Endothelial cell of umbilical vein (primary cell): ENCODE results near the gene CNTN5. TPM values are rescaled to one million over a fixed set of nuclear protein-coding genes. Genes with fewer than 3 reads are reported as not detected.
A peak's percentile ranks its signal among the peaks of the same experiment; 100 is the strongest.

Experiments
- BruUV-seq: library from RNA; stranded (reverse); fragments of 400-500 nt; replicated peaks from 2 replicates; lab custom pipeline; 2021; lab: Mats Ljungman, UMichigan
- CTCF ChIA-PET: fragments of 300-600, 350-600 bp; sonication (Branson Sonifier 250); formaldehyde crosslinking; loops from one replicate; lab custom pipeline; 2021; ENCODE audit warnings: antibody characterized with exemption, inconsistent platforms; lab: Charles Lee
- POLR2A ChIA-PET: fragments of 300-600, 350-600 bp; sonication (Branson Sonifier 250); formaldehyde crosslinking; loops from one replicate; lab custom pipeline; 2021; ENCODE audit warnings: antibody characterized with exemption, inconsistent platforms; lab: Charles Lee
- DNase-seq: peaks from one replicate; pipeline ENCODE4 v3.0.0-alpha.2; 2011; ENCODE audit warnings: low read depth, low spot score
- FAIRE-seq: peaks from 2 replicates; lab custom pipeline; 2011; peaks lifted over from hg19 to GRCh38; lab: Jason Lieb, UNC
- H2AFZ ChIP-seq: 2 replicates; pipeline ENCODE4 v1.6.0; 2012; ENCODE audit warnings: low read depth, low read length, control low read depth, inconsistent platforms
- H3K27ac ChIP-seq: 2 replicates; pipeline ENCODE4 v1.5.1; 2011; ENCODE audit warnings: low read depth, mild to moderate bottlenecking, control low read depth, low read length, moderate library complexity; ENCODE audit not compliant: insufficient read depth
- H3K27me3 ChIP-seq, 2 experiments: 2 replicates each; pipeline versions ENCODE4 v1.6.0 to v1.6.1; 2011; ENCODE audit warnings: low read length in 2 of 2, mixed read lengths in 1 of 2; ENCODE audit not compliant: control insufficient read depth in 2 of 2, insufficient read depth in 2 of 2
- H3K36me3 ChIP-seq, 2 experiments: 2 replicates in 1 of 2; 3 replicates in 1 of 2; pipeline ENCODE4 v1.5.1; 2011; ENCODE audit warnings: low read length in 2 of 2, mild to moderate bottlenecking in 1 of 2, moderate library complexity in 1 of 2; ENCODE audit not compliant: control insufficient read depth in 2 of 2, insufficient read depth in 2 of 2; ENCODE audit errors: extremely low read depth in 1 of 2
- H3K4me1 ChIP-seq: 3 replicates; pipeline ENCODE4 v1.5.1; 2011; ENCODE audit warnings: mild to moderate bottlenecking, low read length; ENCODE audit not compliant: control insufficient read depth, insufficient read depth; ENCODE audit errors: extremely low read depth
- H3K4me2 ChIP-seq: 2 replicates; pipeline ENCODE4 v1.6.1; 2011; ENCODE audit warnings: low read length, control low read depth, mixed read lengths; ENCODE audit not compliant: insufficient read depth
- H3K4me3 ChIP-seq, 3 experiments: fragments of 200-600 bp in 1 of 3; sonication (generic), shearing (Covaris generic) in 1 of 3; replicated peaks in 1 of 3; 2 replicates each; pipeline ENCODE4 v1.5.1; 2011 to 2016; ENCODE audit warnings: control low read depth in 3 of 3, low read length in 3 of 3, mild to moderate bottlenecking in 2 of 3, inconsistent platforms in 1 of 3, low read depth in 1 of 3, moderate library complexity in 1 of 3; ENCODE audit not compliant: insufficient read depth in 1 of 3
- H3K79me2 ChIP-seq: 2 replicates; pipeline ENCODE4 v1.6.0; 2012; ENCODE audit warnings: low read length, inconsistent platforms; ENCODE audit not compliant: control insufficient read depth, insufficient read depth
- H3K9ac ChIP-seq: replicated peaks from 2 replicates; pipeline ENCODE3; 2011; ENCODE audit warnings: low read length, control low read depth; ENCODE audit not compliant: insufficient read depth; ENCODE audit errors: extremely low read depth
- H3K9me1 ChIP-seq: replicated peaks from 3 replicates; pipeline ENCODE4 v1.6.0; 2011; ENCODE audit warnings: mild to moderate bottlenecking, low read length; ENCODE audit not compliant: control insufficient read depth, insufficient read depth; ENCODE audit errors: extremely low read depth
- H3K9me3 ChIP-seq: replicated peaks from 2 replicates; pipeline ENCODE4 v1.5.1; 2012; ENCODE audit warnings: low read length, inconsistent platforms; ENCODE audit not compliant: control insufficient read depth, insufficient read depth
- H4K20me1 ChIP-seq: replicated peaks from 2 replicates; pipeline ENCODE3; 2011; ENCODE audit warnings: mild to moderate bottlenecking, low read length; ENCODE audit not compliant: control insufficient read depth, insufficient read depth; ENCODE audit errors: extremely low read depth
- CTCF ChIP-seq, 2 donors: IDR thresholded peaks; 1 replicate in 1 of 2; 2 replicates in 1 of 2; pipeline ENCODE4 v1.5.1; 2011; ENCODE audit warnings: low read length in 2 of 2, mild to moderate bottlenecking in 2 of 2, moderate library complexity in 2 of 2, control low read depth in 1 of 2, inconsistent platforms in 1 of 2, low read depth in 1 of 2; ENCODE audit not compliant: insufficient read depth in 1 of 2; ENCODE audit errors: extremely low read depth in 1 of 2
- EZH2 ChIP-seq: IDR thresholded peaks from 2 replicates; pipeline ENCODE4 v1.6.1; 2012; ENCODE audit warnings: borderline replicate concordance, low read depth, mild to moderate bottlenecking, moderate library complexity, low read length, inconsistent platforms; ENCODE audit not compliant: severe bottlenecking
- FOS ChIP-seq: IDR thresholded peaks from 2 replicates; pipeline ENCODE4 v1.6.1; 2011; ENCODE audit warnings: mild to moderate bottlenecking, low read length, moderate library complexity, borderline replicate concordance; ENCODE audit not compliant: insufficient read depth
- GATA2 ChIP-seq: IDR thresholded peaks from 2 replicates; pipeline ENCODE4 v1.7.0; 2011; ENCODE audit warnings: low read depth, mild to moderate bottlenecking, moderate library complexity, mixed read lengths, low read length; ENCODE audit not compliant: insufficient read length, insufficient read depth
- JUN ChIP-seq: IDR thresholded peaks from 2 replicates; pipeline ENCODE4 v1.6.1; 2011; ENCODE audit warnings: borderline replicate concordance, low read depth; ENCODE audit not compliant: insufficient read length, insufficient read depth
- MAX ChIP-seq: IDR thresholded peaks from 2 replicates; pipeline ENCODE4 v1.6.1; 2011; ENCODE audit not compliant: insufficient read depth, insufficient read length
- MYC ChIP-seq: IDR thresholded peaks from one replicate; pipeline ENCODE4 v1.6.1; 2011; ENCODE audit warnings: mild to moderate bottlenecking, low read depth, low read length
- POLR2AphosphoS5 ChIP-seq: IDR thresholded peaks from 2 replicates; pipeline ENCODE4 v1.6.1; 2012; ENCODE audit warnings: low read depth, mild to moderate bottlenecking, control low read depth, low read length, moderate library complexity; ENCODE audit not compliant: insufficient read depth
- dilution Hi-C: fragments of 300-500 bp; cut with MboI; formaldehyde crosslinking; loops from one replicate; pipeline ENCODE4 v1.15.0; 2019; ENCODE audit warnings: low sequenced_read_pairs; ENCODE audit not compliant: extremely low pct_ligation_motif_present
- intact Hi-C: fragments of 100-400 bp; cut with micrococcal nuclease; formaldehyde crosslinking; loops from one replicate; pipeline ENCODE4 v1.10.0; 2022
- polyA plus RNA-seq, 4 experiments: library from polyadenylated mRNA; depleted of rRNA in 3 of 4; stranded (reverse) in 3 of 4; unstranded in 1 of 4; fragments of >200 nt; gene quantifications; 2 replicates each; pipeline versions ENCODE4 v1.2.1 to v1.2.3, GENCODE V29; 2011 to 2012; ENCODE audit warnings: missing spikeins in 1 of 4
- total RNA-seq: library from RNA; stranded (reverse); gene quantifications from 2 replicates; pipeline ENCODE4 v1.2.3, GENCODE V29; 2021

Gene CNTN5
- total and polyA plus RNA-seq, 2 donors (not counting 3 experiments of a cell fraction or from before 2014, with no cell fraction given) = not detected

- Histone ChIP-seq H3K9me1 (no peaks in the 10 kb centered on the region), H3K27ac (no peak overlapping the region), H3K79me2 (no peaks in the 10 kb centered on the region), H3K9ac (no peak overlapping the region), H3K4me3 (no peak overlapping the region), H3K9me3 (peaks cover 6% of the 10 kb centered on the region), H3K4me2 (no peak overlapping the region), H3K27me3 (no peaks in the 10 kb centered on the region), H2AFZ (no peak overlapping the region), H4K20me1 (no peaks in the 10 kb centered on the region), H3K36me3 (no peaks in the 10 kb centered on the region), H3K4me1 (no peaks in the 10 kb centered on the region)
- dilution Hi-C loops (no loop called here), intact Hi-C loops (no loop called here)
- ChIA-PET CTCF (no interaction called here), POLR2A (no interaction called here)
- BruUV-seq = no TSS peak
- TF ChIP-seq JUN (peak; percentile 22), MYC (no peak)
- DNase-seq = no peak
- no peak for FAIRE-seq
Measured at GRCh38 chr11:99068832-99069231, 48.1 kb downstream of the CNTN5 start.

- dilution Hi-C loops (no loop called here), intact Hi-C loops (no loop called here)
- BruUV-seq = no TSS peak
- POLR2A ChIA-PET = no interaction called here
- Histone ChIP-seq H4K20me1 (no peaks in the 10 kb centered on the region), H3K9me1 (no peaks in the 10 kb centered on the region), H2AFZ (no peak overlapping the region), H3K4me3 (no peak overlapping the region), H3K9ac (no peak overlapping the region), H3K9me3 (peaks cover 6% of the 10 kb centered on the region), H3K27ac (no peak overlapping the region), H3K27me3 (no peaks in the 10 kb centered on the region), H3K4me1 (no peaks in the 10 kb centered on the region), H3K4me2 (no peak overlapping the region), H3K36me3 (no peaks in the 10 kb centered on the region), H3K79me2 (no peaks in the 10 kb centered on the region)
- TF ChIP-seq EZH2 = no peak
- TF ChIP-seq POLR2AphosphoS5 = no peak
- TF ChIP-seq GATA2 = no peak
- no peak for TF ChIP-seq CTCF (IDR thresholded peaks at IDR 0.05; ENCODE audit: extremely low read depth in 1 of 2, insufficient read depth in 1 of 2, low read depth in 1 of 2, low read length in 2 of 2)
- TF ChIP-seq MAX = no peak
- no peak for TF ChIP-seq FOS
- no peak for TF ChIP-seq MYC
- DNase-seq = no peak
- CTCF ChIA-PET = no interaction called here
- FAIRE-seq = no peak
Measured at GRCh38 chr11:99069856-99070444, 49.2 kb downstream of the CNTN5 start.
